DND-41 (cell line): ENCODE measurements around the gene C13orf42.

Experiments used
- EZH2 ChIP-seq: IDR thresholded peaks from 3 replicates; pipeline ENCODE4 v1.6.1; 2012; ENCODE audit warnings: borderline replicate concordance, low read depth, mild to moderate bottlenecking, moderate library complexity, low read length, inconsistent platforms; ENCODE audit not compliant: severe bottlenecking
- TF ChIP-seq, protein P1 (sequence below): IDR thresholded peaks from 2 replicates; pipeline ENCODE4 v1.5.1; 2012; ENCODE audit warnings: borderline replicate concordance, low read length, moderate library complexity, mild to moderate bottlenecking; ENCODE audit not compliant: poor library complexity, severe bottlenecking; ENCODE audit errors: extremely low read depth

DNA sequence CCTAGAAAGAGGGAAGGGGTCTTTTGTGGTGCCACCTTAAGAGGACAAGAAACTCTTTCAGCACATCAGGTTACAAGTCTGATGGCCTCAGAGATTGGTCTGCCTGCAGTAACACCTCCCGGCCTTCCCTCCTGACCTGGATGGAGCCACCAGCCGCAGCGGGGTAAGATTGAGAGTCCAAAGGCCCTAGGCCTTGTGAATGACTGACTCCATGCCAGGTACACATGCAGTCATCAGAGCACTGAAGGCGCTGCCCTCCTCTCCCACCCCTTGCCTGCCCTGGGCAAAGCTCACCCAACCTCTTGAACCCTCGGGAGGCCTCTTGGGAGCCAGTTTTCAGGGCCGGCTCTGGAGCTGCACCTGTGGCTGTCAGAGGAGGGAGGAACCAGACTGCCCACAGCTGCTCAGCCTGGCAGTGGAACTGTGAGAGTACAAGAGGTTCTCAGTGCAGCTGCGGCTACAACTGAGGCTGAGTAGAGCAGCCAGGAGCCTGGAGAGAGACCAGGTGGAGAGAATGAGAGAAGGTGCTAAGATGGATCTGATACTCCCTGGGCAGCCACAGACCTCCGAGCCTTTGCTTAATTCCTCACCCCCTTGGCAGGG is 23.8 kb upstream of the C13orf42 start:
- TF ChIP-seq, protein P1, sequence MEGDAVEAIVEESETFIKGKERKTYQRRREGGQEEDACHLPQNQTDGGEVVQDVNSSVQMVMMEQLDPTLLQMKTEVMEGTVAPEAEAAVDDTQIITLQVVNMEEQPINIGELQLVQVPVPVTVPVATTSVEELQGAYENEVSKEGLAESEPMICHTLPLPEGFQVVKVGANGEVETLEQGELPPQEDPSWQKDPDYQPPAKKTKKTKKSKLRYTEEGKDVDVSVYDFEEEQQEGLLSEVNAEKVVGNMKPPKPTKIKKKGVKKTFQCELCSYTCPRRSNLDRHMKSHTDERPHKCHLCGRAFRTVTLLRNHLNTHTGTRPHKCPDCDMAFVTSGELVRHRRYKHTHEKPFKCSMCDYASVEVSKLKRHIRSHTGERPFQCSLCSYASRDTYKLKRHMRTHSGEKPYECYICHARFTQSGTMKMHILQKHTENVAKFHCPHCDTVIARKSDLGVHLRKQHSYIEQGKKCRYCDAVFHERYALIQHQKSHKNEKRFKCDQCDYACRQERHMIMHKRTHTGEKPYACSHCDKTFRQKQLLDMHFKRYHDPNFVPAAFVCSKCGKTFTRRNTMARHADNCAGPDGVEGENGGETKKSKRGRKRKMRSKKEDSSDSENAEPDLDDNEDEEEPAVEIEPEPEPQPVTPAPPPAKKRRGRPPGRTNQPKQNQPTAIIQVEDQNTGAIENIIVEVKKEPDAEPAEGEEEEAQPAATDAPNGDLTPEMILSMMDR = no peak
- no peak for TF ChIP-seq EZH2
